GM19463 (cell line): Measurements from ENCODE around the gene DLGAP5.

Experiments
- ATAC-seq: cut with Tn5 transposase; IDR thresholded peaks from one replicate; pipeline ENCODE4 v1.9.1; 2021; ENCODE audit warnings: mild to moderate bottlenecking, moderate library complexity; ENCODE audit not compliant: unreplicated experiment

Gene DLGAP5

DNA sequence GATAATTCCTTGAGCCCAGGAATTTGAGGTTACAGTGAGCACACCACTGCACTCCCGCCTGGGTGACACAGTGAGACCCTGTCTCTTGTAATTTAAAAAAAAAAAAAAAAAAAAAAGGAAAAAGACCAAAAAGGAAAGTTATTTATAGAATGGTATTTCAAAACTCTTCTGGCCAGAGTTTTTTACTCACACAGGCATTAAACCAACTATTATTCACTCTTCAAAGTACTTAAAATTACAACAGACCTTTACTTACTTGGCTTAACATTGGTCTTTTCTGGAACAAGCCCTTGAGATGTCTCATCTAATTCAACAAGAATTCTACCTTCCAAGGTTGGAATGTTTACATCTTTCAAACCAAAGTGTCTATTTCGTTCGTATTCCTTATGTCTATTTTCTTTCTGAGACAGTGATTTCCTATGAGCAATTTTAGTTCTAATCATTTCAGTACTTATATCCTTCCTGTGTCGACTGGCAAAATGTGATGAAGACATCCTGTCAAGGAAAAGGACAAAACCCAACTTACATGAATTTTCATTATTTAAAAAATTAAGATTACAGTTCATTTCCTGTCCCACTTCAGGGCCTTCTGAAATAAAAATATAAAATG lies 2.6 kb downstream of the DLGAP5 start:
- ATAC-seq, result no peak

DNA sequence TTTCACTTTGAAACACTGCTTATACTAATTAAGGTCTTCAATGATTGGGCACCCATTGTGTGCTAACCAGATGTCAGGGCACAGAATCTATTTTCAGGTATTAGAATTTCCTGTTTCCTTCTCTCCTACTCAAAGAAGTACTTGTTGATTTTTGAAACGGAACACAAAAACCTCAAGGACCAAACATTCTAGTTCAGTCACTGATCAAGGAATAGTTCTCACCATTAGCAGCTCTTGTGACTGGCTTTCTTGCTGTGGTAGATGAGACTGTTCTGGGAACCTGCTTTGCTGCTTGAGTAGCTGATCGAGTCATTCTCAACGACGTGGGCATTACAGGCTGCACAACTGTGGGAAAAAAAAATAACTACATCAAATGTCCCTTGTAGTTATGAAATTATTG lies 11.0 kb downstream of the DLGAP5 start:
- ATAC-seq, result peak; percentile 87

DNA sequence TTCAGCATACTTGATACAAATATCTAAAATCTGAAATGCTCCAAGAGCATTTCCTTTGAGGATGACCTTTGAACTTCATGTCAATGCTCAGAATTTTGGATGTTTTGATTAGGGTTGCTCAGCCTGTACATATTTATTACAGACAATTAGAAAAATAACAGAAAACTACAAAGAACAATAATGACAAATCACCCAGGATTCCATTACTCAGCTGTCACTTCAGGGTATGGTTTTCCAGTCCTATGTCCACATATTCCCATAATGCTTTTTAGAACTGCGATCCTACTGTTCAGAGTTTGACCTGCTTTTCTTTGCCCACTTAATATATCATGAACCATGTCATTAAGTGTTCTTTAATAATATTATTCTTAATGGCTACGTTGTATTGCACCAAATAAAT lies 11.4 kb downstream of the DLGAP5 start:
- ATAC-seq, result no peak

DNA sequence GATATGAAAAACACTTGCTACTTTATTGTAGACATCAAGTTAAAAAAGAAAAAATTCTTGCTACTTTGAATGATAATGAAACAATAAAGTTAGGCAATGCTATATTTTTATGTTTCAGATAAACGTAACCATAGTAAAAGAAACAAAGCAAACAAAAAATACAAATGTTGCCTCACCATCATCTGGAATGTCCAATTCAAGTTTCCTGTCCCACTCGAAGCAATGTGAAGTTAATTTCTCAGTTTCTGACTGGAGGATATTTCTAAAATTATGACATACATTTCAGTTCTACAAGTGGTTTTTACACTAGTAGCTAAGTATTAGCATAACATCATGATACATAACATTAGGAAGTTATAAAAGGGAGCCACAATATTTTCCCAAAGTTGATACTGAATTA lies 20.9 kb downstream of the DLGAP5 start:
- ATAC-seq, result no peak

- ATAC-seq, result no peak
Observed at GRCh38 chr14:55160989-55161388, 30.4 kb downstream of the DLGAP5 start.

GRCh38 chr14:55158412-55158811 lies 33.0 kb downstream of the DLGAP5 start:
- no peak for ATAC-seq

- no peak for ATAC-seq
Observed at GRCh38 chr14:55157080-55157479, 34.3 kb downstream of the DLGAP5 start.

DNA sequence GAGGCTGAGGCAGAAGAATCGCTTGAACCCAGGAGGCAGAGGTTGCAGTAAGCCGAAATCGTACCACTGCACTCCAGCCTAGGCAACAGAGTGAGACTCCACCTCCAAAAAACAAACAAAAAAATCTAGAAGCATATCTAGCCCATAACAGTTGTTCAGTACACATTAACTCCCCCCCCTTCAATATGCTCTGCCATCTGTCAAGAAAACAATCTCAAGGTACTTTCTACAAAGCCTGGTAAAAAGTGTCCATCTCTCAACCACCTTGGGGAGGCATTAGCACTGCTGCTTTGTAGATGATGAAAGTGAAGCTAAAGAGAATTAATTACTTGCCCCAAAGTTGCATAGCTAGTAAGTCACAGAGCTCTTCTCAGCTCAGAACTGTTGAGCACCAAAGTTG lies 37.4 kb downstream of the DLGAP5 start:
- no peak for ATAC-seq

DNA sequence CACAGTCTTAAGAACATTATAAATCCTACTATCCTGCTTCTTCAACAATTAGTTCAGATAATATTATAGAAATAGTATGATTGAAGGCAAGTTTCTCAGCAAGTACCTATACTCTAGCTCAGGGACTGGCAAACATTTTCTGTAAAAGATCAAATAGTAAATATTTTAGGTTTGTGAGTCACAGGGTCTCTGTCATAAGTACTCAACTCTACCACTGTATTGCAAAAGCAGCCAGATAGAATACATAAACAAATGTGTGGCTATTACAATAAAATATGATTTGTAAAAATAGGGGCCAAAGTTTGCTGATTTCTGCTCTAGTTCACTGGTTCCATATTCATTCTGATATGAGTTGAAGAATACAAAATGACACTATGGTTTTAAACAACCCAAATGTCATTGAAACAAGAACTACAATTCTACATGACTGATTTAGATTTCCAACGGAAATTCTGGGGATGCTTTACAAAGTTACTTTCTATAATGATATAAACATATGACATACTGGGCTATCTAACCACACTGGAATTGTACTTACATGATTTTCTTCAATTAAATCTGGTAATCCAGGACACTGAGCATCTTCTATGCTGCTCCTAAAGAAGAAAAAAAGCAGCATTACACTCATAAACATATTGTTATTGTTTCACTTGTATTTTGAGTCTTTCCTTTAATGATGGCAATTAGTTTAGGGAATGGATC lies 39.2 kb downstream of the DLGAP5 start:
- no peak for ATAC-seq

GRCh38 chr14:55151601-55152000 lies 39.8 kb downstream of the DLGAP5 start:
- ATAC-seq, result no peak

DNA sequence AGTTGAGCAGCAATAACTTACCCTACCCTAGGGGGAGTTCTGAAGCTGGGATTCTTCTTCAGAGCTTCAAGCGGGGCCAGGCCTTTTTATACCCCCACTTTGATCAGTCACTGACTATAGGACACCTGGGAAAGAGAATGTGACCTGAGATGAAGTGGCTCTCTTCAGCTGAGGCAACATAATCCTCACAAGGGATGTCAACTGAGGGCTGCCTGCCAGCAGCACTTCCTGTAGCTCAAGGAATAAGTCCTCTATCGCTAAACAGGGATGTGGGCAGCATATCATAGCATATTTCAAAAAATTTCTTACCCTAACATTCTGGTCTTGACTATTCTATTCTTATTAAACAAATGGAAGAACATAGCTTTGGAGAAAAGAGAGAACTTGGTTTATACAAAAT lies 45.0 kb downstream of the DLGAP5 start:
- ATAC-seq, result no peak

- ATAC-seq, result no peak
Observed at GRCh38 chr14:55142466-55142865, 48.9 kb downstream of the DLGAP5 start.

DNA sequence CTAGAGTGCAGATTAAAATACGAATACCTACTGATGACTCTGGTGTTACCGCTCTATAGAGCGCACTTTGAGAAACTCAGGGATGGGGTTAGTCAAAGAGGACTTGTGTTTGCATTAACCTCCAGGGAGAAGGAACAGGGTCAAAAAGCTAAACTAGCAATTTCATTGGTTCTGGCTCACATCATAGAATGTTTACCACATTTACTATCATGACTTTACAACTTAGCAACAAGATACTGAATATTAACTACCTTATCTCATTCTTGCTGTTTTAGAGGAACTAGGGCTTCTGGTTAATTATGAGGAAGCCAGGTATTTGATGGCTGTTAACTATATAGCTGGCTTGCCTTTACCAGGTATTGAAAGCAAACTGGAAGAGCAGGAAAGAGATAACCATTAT lies 49.6 kb downstream of the DLGAP5 start:
- ATAC-seq, result no peak

GRCh38 chr14:55139696-55140509 lies 51.5 kb downstream of the DLGAP5 start:
- ATAC-seq, result no peak

DNA sequence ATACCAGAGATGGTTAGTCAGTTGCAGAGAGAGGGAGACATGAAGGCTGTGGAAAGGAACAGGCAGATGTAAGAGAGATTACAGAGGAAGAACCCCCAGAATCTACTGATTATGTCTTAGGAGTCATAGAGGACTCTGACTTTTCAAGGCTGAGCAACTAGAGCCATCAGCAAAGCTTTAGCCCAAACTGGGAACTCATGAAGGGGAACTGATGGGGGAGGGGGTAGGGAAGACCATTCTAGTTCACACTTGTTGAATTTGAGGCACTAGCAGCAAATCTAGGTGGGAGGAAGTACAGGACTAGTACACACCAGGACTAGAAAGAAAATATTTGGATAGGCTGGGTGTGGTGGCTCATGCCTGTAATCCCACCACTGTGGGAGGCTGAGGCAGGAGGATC lies 52.2 kb downstream of the DLGAP5 start:
- ATAC-seq, result no peak

DNA sequence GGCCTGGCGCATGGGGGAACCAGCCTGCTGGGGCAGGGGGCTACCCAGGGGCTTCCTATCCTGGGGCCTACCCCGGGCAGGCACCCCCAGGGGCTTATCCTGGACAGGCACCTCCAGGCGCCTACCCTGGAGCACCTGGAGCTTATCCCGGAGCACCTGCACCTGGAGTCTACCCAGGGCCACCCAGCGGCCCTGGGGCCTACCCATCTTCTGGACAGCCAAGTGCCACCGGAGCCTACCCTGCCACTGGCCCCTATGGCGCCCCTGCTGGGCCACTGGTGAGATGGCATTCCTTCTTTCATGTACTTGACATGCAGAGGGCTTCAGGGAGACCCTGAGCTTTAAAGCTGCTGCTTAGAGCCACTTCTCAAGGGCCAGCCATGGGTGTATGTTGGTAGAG lies 53.3 kb downstream of the DLGAP5 start:
- ATAC-seq, result no peak

- ATAC-seq, result no peak
Observed at GRCh38 chr14:55136885-55137786, 54.2 kb downstream of the DLGAP5 start.

DNA sequence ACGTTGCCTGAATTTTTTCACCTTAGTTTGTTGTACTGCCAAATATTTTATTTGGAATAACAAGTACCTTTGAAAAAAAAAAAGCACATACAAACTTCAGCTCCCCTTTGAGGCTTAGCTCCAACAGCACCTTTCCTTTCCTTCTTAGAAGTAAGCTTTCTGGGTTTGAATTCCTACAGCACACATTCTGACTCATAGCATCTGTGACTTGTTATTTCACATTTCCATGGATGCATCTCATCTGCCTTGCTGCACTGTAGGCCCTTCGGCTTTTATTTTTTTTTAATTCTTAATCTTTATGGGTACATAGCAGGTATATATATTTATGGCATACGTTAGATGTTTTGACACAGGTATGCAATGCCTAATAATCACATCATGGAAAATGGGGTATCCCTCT lies 55.1 kb downstream of the DLGAP5 start:
- no peak for ATAC-seq

DNA sequence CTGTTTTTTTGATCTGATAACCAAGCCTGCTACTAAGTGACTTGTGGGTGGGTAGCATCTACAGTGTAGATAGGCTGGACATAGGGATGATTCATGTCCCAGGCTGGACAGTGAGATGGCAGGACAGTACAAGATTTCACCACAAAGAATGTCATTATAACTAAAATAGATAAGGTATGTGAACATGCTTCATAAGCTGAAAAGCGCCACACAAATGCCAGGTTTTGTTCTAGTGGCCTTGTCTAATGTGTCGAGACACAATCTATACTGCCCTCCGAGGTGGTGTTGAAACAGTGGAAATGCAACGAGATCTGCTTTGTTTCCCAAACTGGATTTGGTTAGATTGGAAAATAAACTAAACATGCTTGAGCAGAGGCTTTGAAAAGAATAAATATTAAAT lies 58.0 kb downstream of the DLGAP5 start:
- no peak for ATAC-seq

DNA sequence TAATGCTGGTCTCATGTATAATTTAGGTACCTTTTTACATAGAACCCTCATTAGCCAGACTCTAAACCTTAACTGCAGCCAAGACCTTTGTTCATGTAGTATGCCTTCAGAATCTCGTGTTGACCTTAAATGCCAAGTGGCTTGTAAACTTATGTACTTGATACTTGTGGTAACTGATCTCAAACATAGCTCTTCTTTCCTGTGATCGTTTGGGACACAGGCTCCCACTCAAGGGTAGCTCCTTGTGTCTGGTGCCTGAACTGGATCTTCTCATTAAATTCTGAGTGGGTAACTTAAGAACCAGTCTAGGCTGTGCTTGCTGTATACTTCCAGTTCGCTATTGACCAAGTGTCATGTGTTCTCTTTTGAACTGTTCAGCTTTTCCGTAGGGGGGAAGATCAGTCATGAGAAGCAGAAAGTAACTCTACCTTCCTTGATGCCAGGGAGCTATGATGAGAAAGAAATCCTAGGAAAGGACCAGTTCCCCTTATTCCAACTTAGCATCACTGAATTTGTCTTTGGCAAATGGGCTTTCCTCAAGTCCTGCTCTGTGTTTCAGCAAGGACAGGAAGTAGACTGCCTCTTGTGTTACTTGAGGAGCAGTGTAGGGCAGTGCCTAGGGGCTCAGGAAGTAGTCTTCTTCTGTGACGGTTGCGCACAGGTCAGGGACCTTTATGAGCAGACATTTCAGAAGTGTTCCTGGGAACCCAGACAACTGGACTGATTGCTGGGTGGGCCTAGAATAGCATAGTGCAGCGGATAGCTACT lies 59.8 kb downstream of the DLGAP5 start:
- ATAC-seq, result no peak
